ENCODE data around the gene INPP1. TPM values are rescaled to one million over a fixed set of nuclear protein-coding genes. Genes with fewer than 3 reads are reported as not detected.

The INPP1 gene
- total RNA-seq, 4 donors from 2014 or later, result 11.6 to 30.4 (median 17.4) TPM

GRCh38 chr2:190362894-190363293 is 19.5 kb downstream of the INPP1 start:
- DNase-seq (ENCODE audit: low spot score) (no peak), ATAC-seq (ENCODE audit: low FRiP score) (no peak)
- TF ChIP-seq CTCF (IDR thresholded peaks at IDR 0.05), result no peak

GRCh38 chr2:190365499-190366204 is 22.3 kb downstream of the INPP1 start:
- DNase-seq (ENCODE audit: low spot score) (no peak), ATAC-seq (ENCODE audit: low FRiP score) (no peak)
- no peak for TF ChIP-seq CTCF (IDR thresholded peaks at IDR 0.05)

- DNase-seq (ENCODE audit: low spot score), result no peak
- no peak for TF ChIP-seq CTCF (IDR thresholded peaks at IDR 0.05)
- ATAC-seq (ENCODE audit: low FRiP score), result no peak
Observed at GRCh38 chr2:190366248-190366753, 22.9 kb downstream of the INPP1 start.

- TF ChIP-seq CTCF (IDR thresholded peaks at IDR 0.05), result no peak
- no peak for DNase-seq (ENCODE audit: low spot score)
- ATAC-seq (ENCODE audit: low FRiP score), result no peak
Observed at GRCh38 chr2:190367091-190367490, 23.7 kb downstream of the INPP1 start.

- DNase-seq (ENCODE audit: low spot score) (no peak), ATAC-seq (ENCODE audit: low FRiP score) (no peak)
- no peak for TF ChIP-seq CTCF (IDR thresholded peaks at IDR 0.05)
Observed at GRCh38 chr2:190369635-190370034, 26.2 kb downstream of the INPP1 start.

GRCh38 chr2:190376083-190376482 is 32.7 kb downstream of the INPP1 start:
- DNase-seq (ENCODE audit: low spot score) (no peak), ATAC-seq (ENCODE audit: low FRiP score) (no peak)
- TF ChIP-seq CTCF (IDR thresholded peaks at IDR 0.05), result no peak

- no peak for TF ChIP-seq CTCF (IDR thresholded peaks at IDR 0.05)
- ATAC-seq (ENCODE audit: low FRiP score), result no peak
- DNase-seq (ENCODE audit: low spot score), result no peak
Observed at GRCh38 chr2:190376591-190377245, 33.3 kb downstream of the INPP1 start.
